AG04450 (cell line): ENCODE data around the gene TMEM145. TPM values are rescaled to one million over a fixed set of nuclear protein-coding genes. Genes with fewer than 3 reads are reported as not detected.
"Not testable (repeated sequence)": the region's sequence is repeated elsewhere in the genome, so short reads cannot be mapped to it uniquely, and the experiment has no call there.

ENCODE experiments used
- CTCF ChIA-PET: fragments of 300-600, 350-600 bp; formaldehyde crosslinking; extraction: SDS; loops from one replicate; lab custom pipeline; 2022; ENCODE audit warnings: antibody characterized with exemption, inconsistent platforms; lab: Charles Lee
- POLR2A ChIA-PET: fragments of 350-600 bp; formaldehyde crosslinking; extraction: SDS; loops from one replicate; lab custom pipeline; 2021; ENCODE audit warnings: antibody characterized with exemption, inconsistent platforms; lab: Yijun Ruan, JAX
- DNase-seq: peaks from one replicate; pipeline ENCODE4 v3.0.0-alpha.2; 2011; ENCODE audit warnings: low read depth, low spot score
- H3K27ac ChIP-seq: one replicate; pipeline ENCODE4 v1.5.1; 2012; ENCODE audit warnings: low read depth, low read length, control low read depth
- H3K27me3 ChIP-seq: one replicate; pipeline ENCODE4 v1.6.0; 2012; ENCODE audit warnings: low read length; ENCODE audit not compliant: control insufficient read depth, insufficient read depth
- H3K4me3 ChIP-seq: 2 replicates; pipeline ENCODE4 v1.5.1; 2011; ENCODE audit warnings: mild to moderate bottlenecking, low read depth, low read length, control low read depth
- H3K9me3 ChIP-seq: 2 replicates; pipeline ENCODE4 v1.5.1; 2012; ENCODE audit warnings: low read length; ENCODE audit not compliant: control insufficient read depth, insufficient read depth
- polyA minus RNA-seq: library from RNA; depleted of rRNA, polyadenylated mRNA; stranded (reverse); fragments of >200 nt; gene quantifications from 2 replicates; pipeline ENCODE4 v1.2.3, GENCODE V29; 2011; rRNA and poly(A)+ RNA removed
- polyA plus RNA-seq: library from polyadenylated mRNA; depleted of rRNA; stranded (reverse); fragments of >200 nt; gene quantifications from 2 replicates; pipeline ENCODE4 v1.2.3, GENCODE V29; 2011; rRNA removed
- TF ChIP-seq, protein P1 (sequence below): IDR thresholded peaks from 2 replicates; pipeline ENCODE4 v1.5.1; 2011; ENCODE audit warnings: low read depth, low read length, control low read depth, inconsistent platforms

Gene TMEM145
- polyA plus RNA-seq (not detected in 2 replicates), polyA minus RNA-seq (not detected in 2 replicates)

DNA sequence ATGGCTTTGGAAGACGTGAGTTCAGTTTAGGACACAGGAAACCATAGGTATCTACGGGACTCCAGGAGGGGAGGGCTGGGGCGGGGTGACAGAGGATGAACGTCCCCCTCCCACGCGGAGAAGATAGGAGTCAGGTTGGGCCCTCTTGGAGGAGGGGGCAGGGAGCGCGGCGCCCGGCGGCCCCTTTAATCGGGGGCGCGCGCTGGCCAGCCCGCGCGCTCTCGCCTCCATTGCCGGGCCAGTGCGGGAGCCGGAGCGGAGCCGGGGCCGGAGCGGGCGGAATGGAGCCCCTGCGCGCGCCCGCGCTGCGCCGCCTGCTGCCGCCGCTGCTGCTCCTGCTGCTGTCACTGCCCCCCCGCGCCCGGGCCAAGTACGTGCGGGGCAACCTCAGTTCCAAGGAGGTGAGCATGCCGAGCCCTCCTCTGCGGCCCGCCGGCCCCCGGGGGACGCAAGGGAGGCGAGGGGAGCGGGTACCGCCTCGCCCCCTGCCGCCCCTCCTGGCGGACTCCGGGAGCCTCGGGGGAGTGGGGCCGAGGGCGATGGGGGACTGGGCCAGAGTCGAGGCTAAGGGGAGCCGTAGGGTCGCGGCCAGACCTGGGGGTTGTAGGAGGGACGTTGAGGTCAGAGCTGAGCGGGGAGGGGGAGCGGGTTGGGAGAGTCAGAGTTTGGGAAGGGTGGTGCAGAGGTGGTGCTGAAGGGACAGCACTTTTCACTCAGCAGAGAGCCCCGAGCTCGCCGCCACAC is at the start of gene TMEM145:
TMEM145 (plus strand) TSS at position 214 of the 744 bp plus-strand sequence; CDS start at position 282, 68 bp downstream.
- Histone ChIP-seq H3K27me3 (peaks cover 11% of the 10 kb centered on the region), H3K4me3 (peak within 1 kb of the TSS; percentile 52), H3K27ac (no peak within 1 kb of the TSS), H3K9me3 (no peaks in the 10 kb centered on the region; the same call in 1 of the 2 replicates)
- CTCF ChIA-PET, result no interaction called here
- TF ChIP-seq, protein P1, sequence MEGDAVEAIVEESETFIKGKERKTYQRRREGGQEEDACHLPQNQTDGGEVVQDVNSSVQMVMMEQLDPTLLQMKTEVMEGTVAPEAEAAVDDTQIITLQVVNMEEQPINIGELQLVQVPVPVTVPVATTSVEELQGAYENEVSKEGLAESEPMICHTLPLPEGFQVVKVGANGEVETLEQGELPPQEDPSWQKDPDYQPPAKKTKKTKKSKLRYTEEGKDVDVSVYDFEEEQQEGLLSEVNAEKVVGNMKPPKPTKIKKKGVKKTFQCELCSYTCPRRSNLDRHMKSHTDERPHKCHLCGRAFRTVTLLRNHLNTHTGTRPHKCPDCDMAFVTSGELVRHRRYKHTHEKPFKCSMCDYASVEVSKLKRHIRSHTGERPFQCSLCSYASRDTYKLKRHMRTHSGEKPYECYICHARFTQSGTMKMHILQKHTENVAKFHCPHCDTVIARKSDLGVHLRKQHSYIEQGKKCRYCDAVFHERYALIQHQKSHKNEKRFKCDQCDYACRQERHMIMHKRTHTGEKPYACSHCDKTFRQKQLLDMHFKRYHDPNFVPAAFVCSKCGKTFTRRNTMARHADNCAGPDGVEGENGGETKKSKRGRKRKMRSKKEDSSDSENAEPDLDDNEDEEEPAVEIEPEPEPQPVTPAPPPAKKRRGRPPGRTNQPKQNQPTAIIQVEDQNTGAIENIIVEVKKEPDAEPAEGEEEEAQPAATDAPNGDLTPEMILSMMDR, result peak; percentile 2; the same call in 1 of the 2 replicates
- DNase-seq, result no peak
- POLR2A ChIA-PET, result interaction anchor here (0.9 kb wide), 1 partner anchor 11 kb away, joined by 4 read pairs; the partner anchor contains the start of genes PAFAH1B3 and PRR19

DNA sequence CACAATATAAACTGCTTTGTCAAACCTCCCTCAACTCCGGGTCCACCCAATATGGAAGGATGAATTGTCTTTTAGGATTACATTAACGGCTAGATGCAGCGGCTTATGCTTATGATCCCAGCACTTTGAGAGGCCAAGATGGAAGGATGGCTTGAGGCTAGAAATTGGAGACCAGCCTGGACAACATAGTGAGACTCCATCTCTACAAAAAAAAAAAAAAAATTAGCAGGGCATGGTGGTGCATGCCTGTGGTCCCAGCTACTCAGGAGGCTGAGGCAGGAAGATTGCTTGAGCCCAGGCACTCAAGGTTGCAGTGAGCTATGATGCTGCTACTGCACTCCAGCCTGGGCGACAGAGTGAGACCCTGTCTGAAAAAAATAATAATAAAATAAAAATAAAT is 47.0 kb upstream of the TMEM145 start:
- H3K4me3 ChIP-seq, H3K9me3 ChIP-seq, DNase-seq, POLR2A ChIA-PET, H3K27ac ChIP-seq, H3K27me3 ChIP-seq: not testable (repeated sequence)
- CTCF ChIA-PET, result interaction anchor here (1.0 kb wide), 1 partner anchor 13 kb away, joined by 3 read pairs; no protein-coding TSS in a partner anchor

DNA sequence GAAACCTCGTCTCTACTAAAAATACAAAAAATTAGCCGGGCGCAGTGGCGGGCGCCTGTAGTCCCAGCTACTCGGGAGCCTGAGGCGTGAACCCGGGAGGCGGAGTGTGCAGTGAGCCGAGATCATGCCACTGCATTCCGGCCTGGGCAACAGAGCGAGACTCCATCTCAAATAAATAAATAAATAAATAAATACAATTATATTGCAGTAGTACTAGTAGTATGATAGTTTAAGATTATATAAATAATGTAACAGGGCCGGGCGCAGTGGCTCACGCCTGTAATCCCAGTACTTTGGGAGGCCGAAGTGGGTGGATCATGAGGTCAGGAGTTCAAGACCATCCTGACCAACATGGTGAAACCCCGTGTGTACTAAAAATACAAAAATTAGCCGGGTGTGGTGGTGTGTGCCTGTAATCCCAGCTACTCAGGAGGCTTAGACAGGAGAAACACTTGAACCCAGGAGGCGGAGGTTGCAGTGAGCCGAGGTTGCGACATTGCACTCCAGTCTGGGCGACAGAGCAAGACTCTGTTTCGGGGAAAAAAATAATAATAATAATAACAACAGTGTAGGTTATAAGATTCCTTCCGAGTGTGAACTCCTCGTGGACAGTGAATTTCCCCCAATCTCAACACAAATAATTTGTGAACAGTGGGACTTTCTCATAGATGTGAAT is 46.0 kb upstream of the TMEM145 start:
- H3K9me3 ChIP-seq, H3K27me3 ChIP-seq, H3K27ac ChIP-seq, DNase-seq, CTCF ChIA-PET, H3K4me3 ChIP-seq: not testable (repeated sequence)
- POLR2A ChIA-PET, result interaction anchor here (0.6 kb wide), 1 partner anchor 9 kb away, joined by 3 read pairs; no protein-coding TSS in a partner anchor

DNA sequence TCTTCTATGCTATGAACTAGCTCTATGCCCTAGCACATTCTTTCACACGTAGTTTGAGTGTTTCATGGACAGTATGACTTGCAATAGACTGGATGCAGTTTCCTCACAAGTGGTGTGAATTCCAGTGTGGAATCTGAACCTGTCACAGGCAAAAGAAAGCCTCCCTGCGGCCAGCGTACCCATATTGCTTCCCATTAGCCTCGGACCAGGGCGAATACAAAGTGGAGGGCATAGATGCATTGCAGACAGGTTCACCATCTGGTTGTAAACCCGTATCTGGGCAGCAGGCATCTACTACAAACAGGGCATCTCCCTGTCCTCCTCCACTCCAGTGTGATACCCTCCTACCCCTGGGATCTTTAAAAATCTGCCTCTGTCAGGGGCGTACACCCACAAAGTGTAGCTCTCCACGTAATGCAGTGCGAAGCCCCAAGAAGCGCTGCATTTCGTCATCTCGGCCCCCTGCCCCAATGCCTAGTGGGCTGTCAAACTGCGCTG is 45.4 kb upstream of the TMEM145 start:
- CTCF ChIA-PET, result no interaction called here
- DNase-seq, result no peak
- peak overlapping the region; percentile 67 for H3K4me3 ChIP-seq
- TF ChIP-seq, protein P1, result no peak
- H3K9me3 ChIP-seq, result no peaks in the 10 kb centered on the region
- POLR2A ChIA-PET, result no interaction called here
- H3K27me3 ChIP-seq, result no peaks in the 10 kb centered on the region
- H3K27ac ChIP-seq, result peak overlapping the region; percentile 57

DNA sequence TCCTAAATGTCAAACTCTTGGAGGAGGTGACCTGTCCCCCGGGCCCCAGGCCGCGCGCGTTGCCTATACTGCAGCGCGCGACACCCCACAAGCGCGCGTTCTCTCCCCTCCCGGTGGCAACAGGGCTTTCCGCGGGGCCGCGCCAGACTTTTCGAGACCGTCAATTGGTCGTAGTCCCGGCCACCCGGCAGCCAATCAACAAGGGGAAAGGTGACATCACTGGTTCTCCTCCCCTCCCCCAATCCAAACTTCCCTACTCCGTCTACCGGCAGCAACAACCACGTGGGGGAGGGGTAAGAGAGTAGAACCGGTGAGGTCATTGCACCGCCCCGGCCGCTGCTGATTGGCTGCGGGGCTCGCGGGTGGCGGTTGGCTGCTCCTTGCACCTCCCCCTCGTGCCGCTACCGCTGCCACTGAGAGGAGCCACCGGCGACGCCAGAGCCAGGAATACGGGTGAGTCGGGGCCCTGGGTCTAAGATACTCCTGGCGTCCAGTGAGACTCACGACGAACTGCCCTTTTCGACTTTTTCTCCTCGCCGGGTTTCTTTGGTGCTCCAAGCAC is 44.9 kb upstream of the TMEM145 start:
- no peaks in the 10 kb centered on the region; the same call in 1 of the 2 replicates for H3K9me3 ChIP-seq
- TF ChIP-seq, protein P1, result no peak
- peak; percentile 99 for DNase-seq
- CTCF ChIA-PET, result no interaction called here
- H3K4me3 ChIP-seq, result peak overlapping the region; percentile 94
- POLR2A ChIA-PET, result no interaction called here
- H3K27ac ChIP-seq, result peak overlapping the region; percentile 98
- H3K27me3 ChIP-seq, result no peaks in the 10 kb centered on the region
